Heart left ventricle (tissue), 13 donors: ENCODE measurements around the gene ATP6V1B1.

Experiments used
- CTCF ChIP-seq, 12 donors: fragments of 200-600 bp; sonication (generic) in 4 of 12; IDR thresholded peaks; one replicate each; pipeline versions ENCODE4 v1.5.0 to v1.8.0; 2018 to 2022; ENCODE audit warnings: antibody characterized with exemption in 12 of 12, mild to moderate bottlenecking in 5 of 12
- POLR2A ChIP-seq, 2 donors: fragments of 450-650 bp; IDR thresholded peaks; one replicate each; pipeline ENCODE4 v1.6.1; 2017; ENCODE audit warnings: antibody characterized with exemption in 2 of 2, mild to moderate bottlenecking in 2 of 2, moderate library complexity in 2 of 2
- donor health status: ischemic (EF 13 %, LVEDD 7.1; RV severe dilation, severe dysfunction).
- donor health status: DM: no; HTN: yes; CAD: no.
- donor health status: DM: no; HTN: no; CAD: no.
- donor health status: ischemic (EF 25% LVEDD 6.9; RV normal size, moderate dysfunction).
- donor health status: ischemic (EF 25% LVEDD 5.7; RV mildly dilated, moderate dysfunction).
- donor health status: ischemic (EF 35%, LVEDD 5.7; RV mildly dilated, moderate dysfunction).
- donor health status: nonischemic (EF 11% LVEDD 7.7; RV severe dilation, severe dysfunction).
- donor health status: DM: yes; HTN: yes; CAD: no.
- donor health status: PGD.
- donor health status: ischemic (EF 29% LVEDD 5.4; RV normal size, mild dysfunction).
- donor health status: nonischemic (EF 23%, LVEDD 6.1; RV moderate dilation, normal function).

GRCh38 chr2:70992945-70993853 lies 57.5 kb downstream of the ATP6V1B1 start:
- no peak for TF ChIP-seq CTCF (IDR thresholded peaks at IDR 0.05)
- no peak for TF ChIP-seq POLR2A (IDR thresholded peaks at IDR 0.05)
